HG02981 (cell line): ENCODE results near the gene MCU.

Source experiments
- ATAC-seq: cut with Tn5 transposase; IDR thresholded peaks from one replicate; pipeline ENCODE4 v1.9.1; 2021; ENCODE audit warnings: mild to moderate bottlenecking, moderate library complexity; ENCODE audit not compliant: unreplicated experiment

MCU gene

GRCh38 chr10:72800000-72800740 is 108.2 kb downstream of the MCU start:
- no peak for ATAC-seq

GRCh38 chr10:72800741-72801092 is 108.8 kb downstream of the MCU start:
- ATAC-seq, result no peak

- ATAC-seq, result no peak
Measured at GRCh38 chr10:72801263-72801868, 109.4 kb downstream of the MCU start.

GRCh38 chr10:72802332-72802731 is 110.4 kb downstream of the MCU start:
- no peak for ATAC-seq

- ATAC-seq, result no peak
Measured at GRCh38 chr10:72802763-72803505, 111.0 kb downstream of the MCU start.

GRCh38 chr10:72808001-72808400 is 116.1 kb downstream of the MCU start:
- ATAC-seq, result no peak

- no peak for ATAC-seq
Measured at GRCh38 chr10:72809006-72809405, 117.1 kb downstream of the MCU start.

GRCh38 chr10:72810976-72811375 is 119.0 kb downstream of the MCU start:
- no peak for ATAC-seq

- no peak for ATAC-seq
Measured at GRCh38 chr10:72812415-72812752, 120.4 kb downstream of the MCU start.

GRCh38 chr10:72812753-72813430 is 120.9 kb downstream of the MCU start:
- no peak for ATAC-seq

- ATAC-seq, result no peak
Measured at GRCh38 chr10:72814099-72814790, 122.3 kb downstream of the MCU start.

- no peak for ATAC-seq
Measured at GRCh38 chr10:72816565-72816964, 124.6 kb downstream of the MCU start.

GRCh38 chr10:72818076-72818475 is 126.1 kb downstream of the MCU start:
- no peak for ATAC-seq

- ATAC-seq, result no peak
Measured at GRCh38 chr10:72819053-72819452, 127.1 kb downstream of the MCU start.

GRCh38 chr10:72821606-72822005 is 129.7 kb downstream of the MCU start:
- ATAC-seq, result no peak

- no peak for ATAC-seq
Measured at GRCh38 chr10:72822342-72822986, 130.5 kb downstream of the MCU start.

GRCh38 chr10:72825163-72825562 is 133.2 kb downstream of the MCU start:
- no peak for ATAC-seq

- no peak for ATAC-seq
Measured at GRCh38 chr10:72826346-72826745, 134.4 kb downstream of the MCU start.

GRCh38 chr10:72828294-72828693 is 136.4 kb downstream of the MCU start:
- ATAC-seq, result no peak

- ATAC-seq, result no peak
Measured at GRCh38 chr10:72830625-72831024, 138.7 kb downstream of the MCU start.
